ENCODE results near the gene SPATA31D1.
"Not testable (repeated sequence)": the region's sequence is repeated elsewhere in the genome, so short reads cannot be mapped to it uniquely, and the experiment has no call there.

The SPATA31D1 gene

GRCh38 chr9:81988472-81988871 is at the start of gene SPATA31D1:
SPATA31D1 (plus strand) TSS chr9:81988772; CDS start chr9:81988819, 47 bp downstream.
- not testable (repeated sequence) for DNase-seq

DNA sequence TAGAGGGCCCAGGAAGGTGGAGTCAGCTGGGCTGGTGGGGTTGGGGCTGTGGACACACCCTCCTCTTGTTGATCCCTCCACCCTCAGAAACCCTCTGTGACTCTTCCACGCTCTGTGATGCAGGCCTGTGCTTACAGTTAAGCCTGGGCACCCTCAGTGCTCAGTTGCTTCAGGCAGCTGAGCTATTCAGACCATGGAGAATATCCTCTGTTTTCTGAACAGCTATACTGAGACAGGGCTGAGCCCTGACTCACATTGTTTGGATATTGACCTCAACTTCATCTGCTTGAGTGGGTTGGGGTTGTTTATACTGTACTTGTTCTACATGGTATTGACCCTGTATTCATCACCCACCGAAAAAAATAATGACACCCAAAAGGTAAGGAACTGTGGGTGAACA is 45.2 kb upstream of the SPATA31D1 start, which contains the start of gene SPATA31D3:
Gene SPATA31D3 (plus strand): TSS at position 108 of the 400 bp plus-strand sequence. CDS start 86 bp downstream, at position 194.
- not testable (repeated sequence) for DNase-seq

GRCh38 chr9:81948650-81949049 is 39.9 kb upstream of the SPATA31D1 start:
- not testable (repeated sequence) for DNase-seq

GRCh38 chr9:81953096-81953495 is 35.5 kb upstream of the SPATA31D1 start:
- no peak for DNase-seq

- no peak for DNase-seq
Measured at GRCh38 chr9:81955625-81956024, 32.9 kb upstream of the SPATA31D1 start.

DNA sequence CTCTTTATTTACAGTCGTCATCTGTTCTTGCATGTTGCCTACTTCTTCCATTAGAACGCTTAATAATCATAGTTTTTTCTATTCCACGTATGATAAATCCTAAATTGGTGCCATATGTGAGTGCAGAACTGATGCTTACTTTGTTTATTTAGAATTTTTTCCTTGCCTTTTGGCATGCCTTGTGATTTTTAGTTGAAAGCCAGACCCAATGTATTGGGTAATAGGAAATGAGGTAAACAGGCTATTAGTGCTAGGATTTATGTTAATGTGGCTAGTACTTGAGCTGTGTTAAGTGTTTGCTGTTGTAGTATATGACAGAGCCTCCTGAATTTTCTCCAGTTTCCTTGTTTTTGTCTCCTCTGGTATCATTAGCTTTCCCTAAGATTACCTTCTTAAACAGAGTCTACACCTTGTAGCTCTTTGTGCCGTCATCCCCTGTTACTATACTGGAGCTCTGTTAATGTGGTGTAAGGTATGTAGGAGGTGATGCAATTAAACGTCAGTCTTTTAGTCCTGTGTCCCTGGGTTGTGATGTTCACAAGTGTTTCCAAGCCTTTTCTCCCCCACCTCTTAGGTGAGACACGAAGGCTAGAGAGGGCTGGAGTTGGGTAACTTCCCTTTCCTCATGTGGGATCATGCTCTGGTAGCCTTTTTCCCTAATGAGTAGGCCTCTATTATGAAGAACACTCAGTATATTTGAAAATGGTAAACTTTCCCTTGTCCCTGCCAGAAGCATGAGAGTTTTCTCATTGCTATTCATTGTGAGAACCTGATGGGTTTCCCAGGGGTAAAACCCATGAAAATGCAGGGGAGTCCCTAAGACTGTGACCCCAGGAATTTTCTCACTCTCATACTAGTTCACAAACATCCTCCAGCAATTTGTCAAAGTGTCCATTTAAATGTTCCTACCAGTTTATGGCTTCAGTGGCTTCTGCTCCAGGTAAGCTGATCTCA is 24.1 kb upstream of the SPATA31D1 start:
- DNase-seq = no peak

GRCh38 chr9:81968026-81968425 is 20.5 kb upstream of the SPATA31D1 start:
- DNase-seq = no peak

DNA sequence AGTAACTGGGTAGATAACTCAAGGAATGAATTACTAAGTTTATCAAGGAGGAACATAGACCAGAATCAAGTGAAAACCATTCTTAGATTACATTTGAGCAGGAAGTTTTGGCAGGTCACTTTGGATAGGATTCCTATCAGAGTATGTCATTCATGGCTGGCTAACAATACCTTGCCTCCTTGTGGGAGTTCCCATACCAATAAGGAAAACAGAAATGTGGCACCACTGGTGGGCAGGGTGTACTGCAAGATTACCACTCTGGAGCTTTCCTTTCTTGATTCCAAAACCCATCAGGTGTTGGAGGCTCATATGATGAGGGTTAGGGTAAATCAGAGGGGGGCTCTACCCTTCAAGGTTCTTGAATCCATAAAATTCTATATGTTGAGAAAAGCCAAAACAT is 18.6 kb upstream of the SPATA31D1 start:
- no peak for DNase-seq

- no peak for DNase-seq
Measured at GRCh38 chr9:81971727-81972126, 16.8 kb upstream of the SPATA31D1 start.

GRCh38 chr9:81974764-81975163 is 13.8 kb upstream of the SPATA31D1 start:
- no peak for DNase-seq

DNA sequence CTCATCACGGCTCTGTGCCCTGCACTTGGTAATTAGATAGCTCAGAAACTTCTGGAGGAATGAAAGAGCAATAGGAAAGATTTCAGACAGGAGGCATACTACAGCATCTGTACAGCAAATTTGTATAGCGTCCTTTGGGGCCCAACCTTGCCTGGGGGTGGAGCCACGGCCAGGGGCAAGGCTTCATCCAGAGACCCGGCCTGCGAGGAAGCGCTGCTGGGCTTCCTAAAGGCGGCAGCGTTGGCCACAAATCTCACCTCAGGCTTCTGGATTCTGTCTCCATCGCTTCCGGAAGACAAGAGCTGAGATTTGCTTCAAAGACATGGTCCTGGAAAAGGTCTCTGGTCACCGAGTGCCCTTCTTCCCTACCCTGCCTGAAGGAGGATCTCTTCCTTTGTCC is 12.2 kb upstream of the SPATA31D1 start:
- no peak for DNase-seq

- DNase-seq = no peak
Measured at GRCh38 chr9:81979196-81979595, 9.4 kb upstream of the SPATA31D1 start.

DNA sequence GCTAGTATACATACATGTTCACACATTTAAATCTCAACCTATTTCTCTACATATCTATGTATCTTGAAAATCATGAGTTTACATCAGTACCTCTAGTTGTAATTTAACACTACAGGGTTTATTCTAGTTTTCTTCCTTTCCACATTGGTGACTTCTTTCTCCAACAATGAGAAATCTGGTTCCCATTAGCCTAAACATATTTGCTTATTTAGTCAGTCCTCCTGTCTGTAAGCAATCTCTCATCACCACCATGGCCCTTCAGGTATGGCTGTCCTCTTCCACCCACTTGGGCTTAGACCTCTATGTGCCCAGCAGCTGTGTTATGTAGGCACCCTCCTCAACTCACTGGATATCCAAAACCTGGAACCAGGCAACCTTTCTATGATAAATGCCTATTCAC is 8.0 kb upstream of the SPATA31D1 start:
- DNase-seq = no peak

GRCh38 chr9:81981883-81982282 is 6.7 kb upstream of the SPATA31D1 start:
- no peak for DNase-seq

DNA sequence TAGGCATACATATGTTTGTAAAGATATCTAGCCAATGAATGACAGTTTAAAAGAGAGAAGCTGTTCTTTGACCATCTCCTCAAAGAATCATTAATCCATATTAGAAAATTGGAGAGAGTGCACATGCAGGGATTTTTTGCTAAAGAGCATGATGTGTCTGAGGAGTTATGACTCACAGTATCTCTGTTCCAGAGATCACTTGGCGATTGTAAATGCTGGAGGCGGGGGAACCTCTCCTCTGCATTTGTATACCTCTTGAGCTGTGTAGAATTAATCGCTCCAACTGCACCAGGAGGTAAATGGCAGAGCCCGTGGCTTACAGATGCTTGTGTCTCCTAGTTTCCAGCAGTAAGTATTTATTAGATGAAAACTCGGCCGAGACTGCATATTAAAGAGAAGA is 3.6 kb upstream of the SPATA31D1 start:
- DNase-seq = no peak

GRCh38 chr9:81986051-81986450 is 2.5 kb upstream of the SPATA31D1 start:
- no peak for DNase-seq

DNA sequence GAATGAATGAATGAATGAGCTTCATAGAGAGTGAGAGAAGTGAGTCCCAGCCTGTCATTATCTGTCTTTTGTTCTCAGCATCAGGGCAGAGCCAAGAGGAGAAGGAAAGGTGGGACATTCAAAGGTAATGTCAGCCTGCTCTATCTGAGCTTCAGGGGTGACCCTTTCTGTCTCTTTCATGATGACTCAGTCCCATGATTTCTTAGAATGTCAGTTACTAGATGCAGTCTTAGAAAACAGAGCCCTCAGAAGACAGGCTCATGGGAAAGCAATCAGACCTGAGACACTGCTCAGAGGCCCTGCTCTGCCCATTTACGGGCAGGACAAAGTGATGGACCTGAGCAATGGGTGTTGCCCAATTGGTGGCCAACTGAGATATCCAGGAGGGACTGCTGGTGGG is 1.1 kb downstream of the SPATA31D1 start:
- no peak for DNase-seq

DNA sequence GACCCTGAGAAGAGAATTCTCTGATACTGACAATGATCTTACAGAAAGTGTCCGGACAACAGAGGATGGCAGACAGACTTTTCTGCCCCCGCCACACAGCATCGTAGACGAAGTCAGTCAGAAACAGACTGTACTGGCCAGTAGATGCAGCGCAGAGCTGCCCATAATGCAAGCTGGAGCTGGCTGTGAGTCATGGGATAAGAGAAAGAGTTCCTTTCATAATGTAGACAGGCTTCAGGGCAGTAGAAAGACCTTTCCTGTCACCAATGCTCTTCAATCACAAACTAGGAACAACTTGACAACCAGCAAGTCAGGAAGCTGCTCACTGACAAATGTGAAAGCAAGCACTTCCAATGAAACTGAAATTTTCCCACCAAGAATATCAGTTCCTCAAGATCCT is 5.1 kb downstream of the SPATA31D1 start:
- no peak for DNase-seq

DNA sequence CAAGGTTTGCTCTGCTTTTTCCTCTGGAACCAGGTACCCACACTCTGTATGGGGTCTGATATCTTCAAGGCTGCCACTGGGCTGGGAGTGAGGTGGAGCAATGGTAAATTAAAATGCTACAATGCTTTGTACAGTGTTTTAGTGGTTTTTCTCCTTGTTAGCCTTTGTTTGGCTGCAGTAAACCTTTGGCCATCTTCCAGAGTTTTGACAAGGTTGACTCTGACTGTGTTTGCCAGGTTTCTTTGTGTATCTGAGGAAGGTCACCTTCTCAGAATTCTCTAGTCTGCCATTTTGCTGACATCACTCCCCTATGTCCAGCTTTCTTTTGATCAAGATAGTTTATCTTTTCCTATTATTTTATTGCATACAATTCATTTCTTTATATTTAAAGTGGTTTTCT is 11.2 kb downstream of the SPATA31D1 start:
- no peak for DNase-seq

DNA sequence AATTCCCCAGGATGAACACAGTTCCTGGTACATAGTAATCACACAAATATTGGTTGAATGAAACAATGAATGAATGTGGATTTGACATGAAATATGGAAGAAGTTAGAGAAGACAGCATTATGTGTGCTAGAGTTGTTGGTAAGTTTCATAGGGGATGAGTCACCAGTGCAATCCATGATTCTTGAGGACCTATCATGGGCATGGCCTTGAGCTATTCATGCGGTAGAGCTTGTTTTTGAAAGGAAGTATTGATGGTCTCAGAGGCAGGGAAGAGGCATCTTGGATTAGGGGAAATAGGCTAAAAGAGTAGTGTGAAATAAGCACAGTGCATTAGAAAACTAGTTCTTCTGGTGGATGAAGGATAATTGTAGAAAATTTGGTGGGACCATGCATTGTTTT is 22.1 kb downstream of the SPATA31D1 start:
- no peak for DNase-seq

DNA sequence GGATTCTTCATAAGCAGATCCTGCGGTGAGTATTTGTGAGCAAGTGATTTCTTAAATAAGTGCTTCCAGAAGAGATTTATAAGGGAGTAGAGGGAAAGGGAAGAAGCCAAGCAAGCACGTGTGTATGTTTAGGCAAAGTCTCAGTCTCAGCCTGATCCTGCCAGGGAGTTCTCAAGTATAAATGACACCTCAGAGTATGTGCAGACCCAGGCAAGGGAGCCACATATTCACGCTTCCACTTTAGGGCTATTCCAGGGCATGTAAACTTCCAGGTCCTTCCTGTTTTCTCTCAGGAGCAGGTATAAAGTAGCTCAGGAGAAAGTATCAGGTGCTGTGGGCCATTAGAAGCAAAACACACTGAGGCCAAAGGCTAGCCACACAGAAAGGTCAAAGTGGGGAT is 22.6 kb downstream of the SPATA31D1 start:
- no peak for DNase-seq

- DNase-seq = no peak
Measured at GRCh38 chr9:82012276-82012675, 23.7 kb downstream of the SPATA31D1 start.

DNA sequence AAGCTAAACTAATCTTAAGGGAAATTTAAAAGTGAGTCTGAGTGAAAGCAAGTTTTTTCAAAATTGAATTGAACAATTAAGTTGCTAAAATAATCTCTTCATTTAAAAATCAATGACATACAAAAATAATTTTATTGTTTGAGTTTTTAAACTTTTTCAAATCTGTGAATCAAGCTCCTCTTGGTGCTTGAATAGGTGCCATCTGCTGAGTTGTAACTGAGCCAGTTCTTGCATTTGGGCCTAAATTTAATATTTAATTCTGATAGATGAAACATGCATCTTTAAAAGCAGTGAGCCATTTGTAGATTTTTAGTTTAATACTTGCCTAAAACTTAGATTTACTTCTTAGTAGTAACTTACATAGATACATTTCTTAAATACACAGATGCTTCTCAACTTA is 31.8 kb downstream of the SPATA31D1 start:
- no peak for DNase-seq

GRCh38 chr9:82021198-82021597 is 32.6 kb downstream of the SPATA31D1 start:
- no peak for DNase-seq

DNA sequence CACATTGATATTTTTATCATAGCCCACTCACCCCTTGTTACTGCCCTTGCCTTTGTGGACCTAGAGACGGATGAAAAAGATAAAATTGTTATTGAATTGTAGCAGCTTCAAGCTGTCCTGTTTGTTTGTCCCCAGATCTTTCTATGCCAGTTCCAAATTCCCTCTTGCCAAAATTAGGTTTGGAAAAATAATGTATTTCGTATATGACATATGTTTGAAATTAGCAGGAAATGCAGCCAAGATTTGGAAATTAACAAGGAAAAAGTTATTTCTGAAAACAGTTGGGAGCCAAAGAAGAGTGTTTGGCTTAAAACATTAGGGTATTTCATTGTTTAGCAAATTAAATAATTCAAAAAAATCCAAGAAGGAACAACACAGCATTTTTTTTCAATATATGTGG is 33.5 kb downstream of the SPATA31D1 start:
- no peak for DNase-seq
